ENCODE measurements around the gene UCK2.

UCK2 gene

DNA sequence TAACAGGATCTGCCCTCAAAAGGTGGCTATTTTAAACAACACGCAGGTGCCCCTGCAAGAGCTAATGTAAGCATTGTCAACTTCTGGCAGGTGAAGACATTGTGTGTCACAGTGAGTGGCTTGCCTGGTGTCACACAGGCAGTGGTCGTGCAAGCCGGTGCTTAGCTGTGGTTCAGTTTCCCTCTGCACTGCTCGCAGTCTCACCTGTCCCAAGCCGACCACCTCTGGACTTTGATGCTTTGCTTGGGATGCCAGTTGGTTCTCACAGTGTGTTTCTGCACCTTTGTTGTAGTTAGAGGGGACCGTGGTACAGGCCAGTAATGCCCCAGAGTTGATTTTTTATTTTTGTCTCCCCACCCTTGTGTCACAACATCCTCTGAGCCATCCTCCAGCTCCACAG lies 85.2 kb downstream of the UCK2 start:
- TF ChIP-seq, protein P1, sequence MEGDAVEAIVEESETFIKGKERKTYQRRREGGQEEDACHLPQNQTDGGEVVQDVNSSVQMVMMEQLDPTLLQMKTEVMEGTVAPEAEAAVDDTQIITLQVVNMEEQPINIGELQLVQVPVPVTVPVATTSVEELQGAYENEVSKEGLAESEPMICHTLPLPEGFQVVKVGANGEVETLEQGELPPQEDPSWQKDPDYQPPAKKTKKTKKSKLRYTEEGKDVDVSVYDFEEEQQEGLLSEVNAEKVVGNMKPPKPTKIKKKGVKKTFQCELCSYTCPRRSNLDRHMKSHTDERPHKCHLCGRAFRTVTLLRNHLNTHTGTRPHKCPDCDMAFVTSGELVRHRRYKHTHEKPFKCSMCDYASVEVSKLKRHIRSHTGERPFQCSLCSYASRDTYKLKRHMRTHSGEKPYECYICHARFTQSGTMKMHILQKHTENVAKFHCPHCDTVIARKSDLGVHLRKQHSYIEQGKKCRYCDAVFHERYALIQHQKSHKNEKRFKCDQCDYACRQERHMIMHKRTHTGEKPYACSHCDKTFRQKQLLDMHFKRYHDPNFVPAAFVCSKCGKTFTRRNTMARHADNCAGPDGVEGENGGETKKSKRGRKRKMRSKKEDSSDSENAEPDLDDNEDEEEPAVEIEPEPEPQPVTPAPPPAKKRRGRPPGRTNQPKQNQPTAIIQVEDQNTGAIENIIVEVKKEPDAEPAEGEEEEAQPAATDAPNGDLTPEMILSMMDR (IDR thresholded peaks at IDR 0.05; ENCODE audit: low read depth, low read length, missing control alignments): no peak
- DNase-seq (ENCODE audit: low read depth): no peak
- H3K4me3 ChIP-seq (ENCODE audit: low read depth, low read length): no peak overlapping the region

DNA sequence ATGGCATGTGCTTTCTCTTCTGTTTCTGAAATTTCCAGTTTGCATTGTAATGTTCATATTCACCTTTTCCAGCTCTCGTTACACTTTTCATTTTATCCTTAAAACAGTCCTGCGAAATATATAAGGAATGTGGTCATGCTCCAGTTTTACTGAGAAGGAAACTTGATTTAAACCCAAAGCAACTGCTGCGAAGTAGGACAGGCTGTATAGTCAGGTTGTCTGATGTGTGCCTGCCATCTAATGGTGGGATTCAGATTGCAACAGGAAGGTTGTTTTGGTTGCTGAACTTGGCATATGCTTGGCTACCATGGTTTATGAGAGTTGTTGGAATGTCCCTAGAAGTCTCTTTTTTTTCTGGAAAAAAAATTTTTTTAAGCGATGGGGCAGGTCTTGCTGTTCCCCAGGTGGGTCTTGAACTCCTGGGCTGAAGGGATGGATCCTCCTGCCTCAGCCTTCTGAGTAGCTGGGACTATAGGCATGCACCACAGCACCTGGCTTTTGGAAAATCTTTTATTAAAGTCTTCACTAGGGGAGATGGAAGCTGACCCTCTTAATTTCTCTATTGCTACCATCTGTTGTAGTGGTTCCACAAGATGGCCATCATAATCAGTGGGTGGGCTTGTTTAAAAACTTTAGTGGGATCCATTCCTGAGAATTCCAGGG lies 86.9 kb downstream of the UCK2 start:
- no peak overlapping the region for H3K4me3 ChIP-seq (ENCODE audit: low read depth, low read length)
- TF ChIP-seq, protein P1 (IDR thresholded peaks at IDR 0.05; ENCODE audit: low read depth, low read length, missing control alignments): peak; percentile 84
- DNase-seq (ENCODE audit: low read depth): peak; percentile 52

DNA sequence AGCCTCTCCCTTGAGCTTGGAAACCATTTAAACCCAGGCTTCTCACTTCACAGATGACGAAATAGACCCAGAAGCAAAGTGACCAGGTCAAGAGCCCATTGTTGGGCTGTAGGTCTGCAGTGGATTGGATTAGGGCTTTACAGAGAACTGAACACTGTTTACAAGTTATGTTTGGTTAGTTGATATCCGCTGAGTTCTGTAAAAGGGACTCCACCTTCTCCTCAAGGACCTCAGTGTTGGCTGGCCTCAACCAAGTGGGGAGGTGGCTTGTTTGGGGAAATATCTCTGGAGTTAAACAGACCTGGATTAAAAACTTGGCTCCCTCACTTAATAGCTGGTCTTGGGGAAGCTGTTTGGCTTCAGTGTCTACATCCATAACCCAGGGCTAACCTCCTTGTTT lies 88.1 kb downstream of the UCK2 start:
- DNase-seq (ENCODE audit: low read depth): no peak
- no peak overlapping the region for H3K4me3 ChIP-seq (ENCODE audit: low read depth, low read length)
- TF ChIP-seq, protein P1 (IDR thresholded peaks at IDR 0.05; ENCODE audit: low read depth, low read length, missing control alignments): no peak

DNA sequence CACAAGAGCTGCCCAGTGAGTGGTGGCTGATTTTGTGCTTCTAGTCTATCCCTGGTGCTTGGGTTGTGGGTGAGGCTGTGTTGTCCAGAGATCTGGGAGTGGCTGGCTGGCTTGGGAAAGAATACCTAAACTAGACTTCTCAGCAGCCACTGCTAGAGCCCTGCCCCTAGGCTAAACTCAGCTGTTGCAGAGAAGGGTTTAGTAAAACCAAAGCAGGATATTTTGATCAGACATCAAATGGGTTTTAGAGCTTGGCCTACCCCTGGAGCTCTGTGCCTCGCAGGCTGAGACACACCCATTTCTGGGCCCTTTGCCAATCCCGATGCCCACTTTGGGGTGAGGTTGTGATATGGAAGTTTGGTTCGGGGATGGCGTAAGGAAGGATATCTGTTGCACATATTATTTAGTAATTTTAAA lies 88.5 kb downstream of the UCK2 start:
- no peak overlapping the region for H3K4me3 ChIP-seq (ENCODE audit: low read depth, low read length)
- TF ChIP-seq, protein P1 (IDR thresholded peaks at IDR 0.05; ENCODE audit: low read depth, low read length, missing control alignments): no peak
- DNase-seq (ENCODE audit: low read depth): no peak

DNA sequence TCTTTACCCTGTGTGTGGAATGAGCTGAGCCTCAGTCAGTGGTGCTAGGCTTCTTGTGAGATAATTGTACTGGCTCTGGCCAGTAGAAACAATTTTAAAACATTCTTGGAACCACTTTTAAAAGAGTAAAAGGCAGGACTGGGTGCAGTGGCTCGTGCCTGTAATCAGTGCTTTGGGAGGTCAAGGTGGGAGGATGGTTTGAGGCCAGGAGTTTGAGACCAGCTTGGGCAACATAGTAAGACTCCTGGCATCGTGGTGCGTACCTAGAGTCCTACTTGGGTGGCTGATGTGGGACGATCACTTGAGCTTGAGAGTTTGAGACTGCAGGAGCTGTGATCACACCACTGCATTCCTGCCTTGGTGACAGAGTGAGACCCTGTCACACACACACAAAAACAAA lies 89.8 kb downstream of the UCK2 start:
- DNase-seq (ENCODE audit: low read depth): no peak
- TF ChIP-seq, protein P1 (IDR thresholded peaks at IDR 0.05; ENCODE audit: low read depth, low read length, missing control alignments): no peak
- H3K4me3 ChIP-seq (ENCODE audit: low read depth, low read length): no peak overlapping the region

DNA sequence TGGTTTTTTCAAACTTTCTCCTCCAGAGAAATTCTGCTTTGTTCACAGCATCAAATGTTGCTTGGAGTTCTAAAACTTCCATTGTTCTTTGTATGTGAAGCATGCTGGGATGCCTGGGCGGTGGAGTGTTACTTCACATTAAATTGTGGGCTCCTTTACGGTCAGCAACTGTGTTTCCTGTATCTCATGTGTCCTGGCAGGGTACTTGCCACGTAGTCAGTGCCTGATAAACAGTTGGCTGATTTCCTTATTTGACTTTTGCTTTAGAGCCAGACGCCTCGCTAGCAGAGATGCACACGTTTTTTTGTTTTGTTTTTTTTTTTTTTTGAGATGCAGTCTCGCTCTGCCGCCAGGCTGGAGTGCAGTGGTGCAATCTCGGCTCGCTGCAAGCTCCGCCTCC lies 96.7 kb downstream of the UCK2 start:
- TF ChIP-seq, protein P1 (IDR thresholded peaks at IDR 0.05; ENCODE audit: low read depth, low read length, missing control alignments): no peak

DNA sequence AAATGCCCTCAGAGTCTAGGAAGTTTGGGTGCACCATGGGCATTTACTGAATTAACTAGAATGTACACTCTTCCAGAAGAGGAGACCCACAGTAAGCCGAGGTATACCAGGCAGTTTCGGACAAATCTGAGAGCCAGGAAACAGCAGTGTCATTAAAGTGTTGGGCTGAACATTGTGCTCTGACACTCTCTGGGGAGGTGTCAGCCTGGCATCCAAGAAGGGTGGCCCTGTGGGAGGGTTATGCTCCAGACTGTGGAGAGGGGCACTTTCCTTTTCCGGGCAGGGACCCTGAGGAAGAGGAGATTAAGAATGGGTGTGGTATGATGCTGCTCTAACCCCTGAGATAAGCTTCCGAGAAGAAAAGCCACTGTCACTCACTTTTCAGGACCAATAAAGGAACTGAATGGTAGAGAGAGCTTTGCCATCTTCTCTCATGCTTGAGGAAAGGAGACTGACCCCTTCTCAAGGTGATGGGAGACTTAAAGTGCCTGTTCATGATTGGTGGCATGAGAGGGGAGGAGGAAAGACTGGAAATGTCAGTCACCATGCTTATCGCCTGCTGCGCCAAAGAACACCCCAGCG lies 98.2 kb downstream of the UCK2 start:
- TF ChIP-seq, protein P1 (IDR thresholded peaks at IDR 0.05; ENCODE audit: low read depth, low read length, missing control alignments): no peak
- no peak overlapping the region for H3K4me3 ChIP-seq (ENCODE audit: low read depth, low read length)
- no peak for DNase-seq (ENCODE audit: low read depth)

More for the DNA sequence above, 96.7 kb downstream of the UCK2 start:
- DNase-seq (ENCODE audit: low read depth): no peak
- H3K4me3 ChIP-seq (ENCODE audit: low read depth, low read length): no peak overlapping the region
